Right lung (tissue), 5 donors: ENCODE results near the gene MED31. TPM values are rescaled to one million over a fixed set of nuclear protein-coding genes. Genes with fewer than 3 reads are reported as not detected.
"Not testable (repeated sequence)": the region's sequence is repeated elsewhere in the genome, so short reads cannot be mapped to it uniquely, and the experiment has no call there.

ENCODE experiments used
- DNase-seq, 2 donors: peaks; one replicate each; pipeline ENCODE4 v3.0.0-alpha.2; 2013
- polyA plus RNA-seq, 5 donors: library from polyadenylated mRNA; unstranded; fragments of 120-200 nt; gene quantifications; one replicate each; pipeline versions ENCODE4 v1.2.1 to v1.2.3, GENCODE V29; 2013; ENCODE audit warnings: inconsistent platforms in 1 of 5, low replicate concordance in 1 of 5; ENCODE audit not compliant: insufficient read length in 5 of 5, insufficient read depth in 1 of 5

MED31 gene
- polyA plus RNA-seq, 5 donors: 27.1 to 30.2 (median 28.7) TPM

GRCh38 chr17:6681176-6681575 lies 29.8 kb upstream of the MED31 start:
- no peak for DNase-seq

DNA sequence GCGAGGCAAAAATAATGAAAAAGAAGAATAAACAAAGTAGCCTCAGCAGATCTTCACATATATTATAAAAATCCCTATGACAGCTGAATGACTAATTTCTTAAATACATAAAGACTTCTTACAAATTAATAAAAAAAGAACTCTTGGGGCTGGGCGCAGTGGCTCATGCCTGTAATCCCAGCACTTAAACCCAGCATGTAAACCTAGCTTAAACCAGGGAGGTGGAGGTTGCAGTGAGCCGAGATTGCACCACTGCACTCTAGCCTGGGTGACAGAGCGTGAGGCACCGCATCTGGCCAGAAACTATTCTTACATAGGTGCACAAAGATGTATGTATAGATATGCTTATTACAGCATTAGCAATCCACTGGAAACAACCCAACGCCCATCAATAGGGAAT lies 27.8 kb upstream of the MED31 start:
- no peak for DNase-seq

- DNase-seq: no peak
Observed at GRCh38 chr17:6677946-6678345, 26.5 kb upstream of the MED31 start.

GRCh38 chr17:6677158-6677831 lies 25.9 kb upstream of the MED31 start:
- no peak for DNase-seq

DNA sequence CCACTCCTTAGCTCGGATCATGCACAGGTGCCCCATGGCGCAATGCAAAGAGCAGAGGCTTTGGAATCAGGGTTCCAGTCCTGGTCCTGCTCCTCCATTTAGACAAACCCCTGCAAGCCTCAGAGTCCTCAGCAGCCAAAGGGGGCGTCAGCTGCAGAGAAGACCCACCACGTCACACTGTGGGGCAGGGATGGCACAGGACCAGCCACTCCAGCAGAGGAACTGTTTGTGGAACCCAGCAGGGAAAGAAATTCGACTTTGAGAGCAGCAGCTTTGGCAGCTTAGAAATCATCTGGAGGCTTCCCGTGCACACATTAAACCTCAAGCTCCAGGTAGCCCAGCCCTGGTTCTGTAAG lies 25.4 kb upstream of the MED31 start:
- no peak for DNase-seq

DNA sequence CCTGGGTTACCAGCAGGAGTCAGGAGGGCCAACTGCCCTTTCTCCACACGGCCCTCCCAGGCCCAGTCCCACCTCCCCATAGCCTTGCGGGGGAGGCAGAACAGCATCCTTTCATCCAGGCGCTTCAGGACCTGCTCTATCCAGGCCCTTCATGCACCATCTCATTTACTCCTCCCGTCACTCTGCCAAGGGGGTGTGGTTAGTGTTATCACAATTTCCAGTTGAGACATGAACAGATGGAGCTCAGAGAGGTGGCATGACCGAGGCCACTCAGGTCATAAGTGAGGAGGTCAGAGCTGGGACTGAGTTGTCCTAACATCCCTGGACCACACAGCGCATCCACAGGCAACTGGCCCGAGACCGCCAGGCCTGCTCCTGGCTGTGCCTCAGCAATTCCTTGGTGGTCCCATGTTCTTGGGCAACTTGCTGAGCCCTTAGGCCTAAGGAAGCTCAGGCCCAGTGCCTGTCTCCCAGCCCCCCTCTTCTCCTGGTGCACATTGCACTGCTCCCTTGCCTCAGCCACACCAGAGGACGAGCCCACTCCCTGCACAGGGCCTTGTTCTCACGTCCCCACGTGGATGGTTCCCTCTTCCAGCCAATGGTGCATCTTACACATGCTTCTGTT lies 23.9 kb upstream of the MED31 start:
- DNase-seq: no peak

- no peak for DNase-seq
Observed at GRCh38 chr17:6674586-6674985, 23.2 kb upstream of the MED31 start.

DNA sequence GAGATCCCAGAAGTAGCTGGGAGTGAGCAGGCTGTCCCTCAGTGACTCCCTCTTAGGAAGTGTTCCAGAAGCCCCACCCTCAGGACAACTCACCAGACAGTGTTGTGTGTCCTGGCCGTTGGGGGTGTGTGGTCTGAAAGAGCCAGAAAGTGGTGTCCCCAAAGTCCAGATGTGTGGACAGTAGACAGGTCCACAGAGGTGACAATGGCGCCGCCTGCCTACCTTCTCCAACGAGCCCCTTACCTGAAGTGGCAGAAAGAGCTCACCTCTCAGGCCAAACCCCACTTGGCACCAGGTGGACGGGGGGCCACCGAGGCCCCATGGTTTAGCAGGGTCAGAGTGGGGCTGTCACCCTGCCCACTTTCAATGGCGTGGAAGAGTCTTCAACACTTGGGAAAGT lies 20.0 kb upstream of the MED31 start:
- no peak for DNase-seq

GRCh38 chr17:6670999-6671398 lies 19.6 kb upstream of the MED31 start:
- DNase-seq: no peak

- no peak for DNase-seq
Observed at GRCh38 chr17:6670571-6670970, 19.2 kb upstream of the MED31 start.

GRCh38 chr17:6669479-6670212 lies 18.2 kb upstream of the MED31 start:
- DNase-seq: no peak

- DNase-seq: no peak
Observed at GRCh38 chr17:6668727-6669425, 17.5 kb upstream of the MED31 start.

GRCh38 chr17:6668219-6668618 lies 16.8 kb upstream of the MED31 start:
- DNase-seq: no peak

DNA sequence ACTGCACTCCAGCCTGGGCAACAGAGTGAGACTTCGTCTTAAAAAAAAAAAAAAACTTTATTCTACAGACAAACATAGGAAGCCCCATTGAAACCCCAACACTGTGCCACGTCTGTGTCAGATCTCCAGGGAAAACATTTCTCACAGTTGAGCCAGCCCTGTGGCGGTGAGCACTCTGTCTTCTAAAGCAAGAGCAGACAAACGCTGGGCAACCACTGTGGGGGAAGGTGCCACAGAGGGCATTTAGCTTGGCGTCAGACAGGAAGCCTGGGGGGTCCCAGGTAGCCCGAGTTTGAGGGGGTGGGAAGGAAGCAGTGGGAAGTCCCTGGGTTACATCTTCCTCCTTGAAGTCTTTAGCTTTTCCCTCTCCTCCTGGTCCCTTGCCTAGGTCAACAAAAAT lies 16.1 kb upstream of the MED31 start:
- no peak for DNase-seq

- DNase-seq: no peak
Observed at GRCh38 chr17:6666557-6666956, 15.2 kb upstream of the MED31 start.

DNA sequence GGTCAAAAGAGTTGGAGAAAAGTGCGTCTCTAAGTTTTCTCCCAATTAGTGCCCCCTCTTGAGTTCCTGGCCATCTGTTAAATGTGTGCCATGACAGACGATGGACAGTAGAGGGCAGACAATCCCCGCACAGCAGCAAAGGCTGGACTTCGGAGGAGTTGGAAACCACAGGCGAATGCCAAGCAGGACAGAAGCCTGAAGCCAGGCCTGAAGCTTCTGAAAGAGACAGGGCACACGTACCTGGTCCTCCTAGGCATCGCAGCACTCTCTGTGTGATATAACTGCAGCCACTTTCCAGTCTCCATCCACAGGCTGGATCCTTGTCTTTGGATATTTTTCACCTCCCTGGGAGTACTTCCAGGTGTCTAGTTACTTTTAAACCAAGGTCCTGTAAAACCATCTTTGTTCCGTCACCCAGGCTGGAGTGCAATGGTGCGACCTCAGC lies 14.7 kb upstream of the MED31 start:
- DNase-seq: peak; percentile 59 to 74

DNA sequence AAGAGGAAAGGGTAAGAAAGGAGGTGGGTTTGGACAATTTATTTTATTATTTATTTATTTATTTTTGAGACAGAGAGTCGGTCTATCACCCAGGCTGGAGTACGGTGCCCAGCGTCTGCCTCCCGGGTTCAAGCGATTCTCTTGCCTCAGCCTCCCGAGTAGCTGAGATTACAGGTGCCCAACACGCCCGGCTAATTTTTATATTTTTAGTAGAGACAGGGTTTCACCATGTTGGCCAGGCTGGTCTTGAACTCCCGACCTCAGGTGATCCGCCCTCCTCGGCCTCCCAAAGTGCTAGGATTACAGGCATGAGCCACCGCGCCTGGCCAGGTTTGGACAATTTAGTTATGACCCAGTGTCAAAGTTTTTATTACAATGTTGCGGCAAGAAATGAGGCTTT lies 11.8 kb upstream of the MED31 start:
- DNase-seq: not testable (repeated sequence)

DNA sequence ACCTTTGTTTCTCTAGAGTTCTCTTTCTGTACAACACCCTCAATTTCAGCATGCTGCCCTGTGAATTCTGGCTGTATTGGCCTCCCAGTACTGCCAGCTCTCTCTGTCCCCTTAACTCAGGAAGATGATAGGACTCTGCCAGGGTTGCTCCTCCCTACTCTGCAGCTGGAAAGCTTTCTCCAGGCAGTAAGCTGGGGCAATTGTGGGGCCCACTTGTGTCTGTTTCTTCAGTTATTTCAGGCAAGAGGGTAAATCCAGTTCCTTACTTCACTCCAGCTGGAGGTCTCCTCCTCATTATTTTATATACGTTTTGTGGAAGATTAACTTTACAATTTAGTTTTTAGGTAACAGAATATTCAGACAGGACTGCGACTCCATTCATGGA lies 10.1 kb upstream of the MED31 start:
- no peak for DNase-seq

DNA sequence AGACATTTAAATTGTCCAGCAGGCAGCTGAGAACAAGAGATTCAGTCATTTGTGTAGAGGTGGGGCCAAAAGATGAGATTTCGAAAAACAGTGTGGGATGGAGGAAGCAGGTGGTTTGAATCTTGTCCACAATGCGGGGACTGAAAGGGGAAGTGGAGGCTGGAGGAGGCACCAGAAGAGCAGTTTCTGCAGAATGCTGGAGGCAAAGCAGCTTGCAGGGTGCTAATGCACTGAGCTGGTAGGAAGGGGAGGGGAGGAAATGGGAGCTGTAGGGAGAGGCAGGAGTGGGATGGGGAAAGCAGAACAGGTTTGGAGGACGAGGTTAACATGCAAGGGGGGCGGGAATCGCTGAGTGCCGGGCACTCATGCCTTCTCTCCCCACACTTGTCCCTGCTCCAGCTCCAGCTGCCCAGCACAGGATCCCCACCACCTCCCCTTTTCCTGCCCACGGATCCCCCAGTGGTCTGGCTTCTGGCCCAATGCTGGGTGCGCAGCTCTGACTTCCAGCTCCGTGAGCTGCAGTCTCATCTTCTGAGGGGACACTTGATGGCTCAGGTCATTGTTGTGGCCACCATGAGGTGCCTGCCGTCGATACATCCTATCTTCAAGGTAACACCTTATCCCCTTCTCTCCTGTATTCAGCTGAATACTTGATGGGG lies 9.5 kb upstream of the MED31 start:
- DNase-seq: no peak

GRCh38 chr17:6660101-6660500 lies 8.7 kb upstream of the MED31 start:
- DNase-seq: no peak

DNA sequence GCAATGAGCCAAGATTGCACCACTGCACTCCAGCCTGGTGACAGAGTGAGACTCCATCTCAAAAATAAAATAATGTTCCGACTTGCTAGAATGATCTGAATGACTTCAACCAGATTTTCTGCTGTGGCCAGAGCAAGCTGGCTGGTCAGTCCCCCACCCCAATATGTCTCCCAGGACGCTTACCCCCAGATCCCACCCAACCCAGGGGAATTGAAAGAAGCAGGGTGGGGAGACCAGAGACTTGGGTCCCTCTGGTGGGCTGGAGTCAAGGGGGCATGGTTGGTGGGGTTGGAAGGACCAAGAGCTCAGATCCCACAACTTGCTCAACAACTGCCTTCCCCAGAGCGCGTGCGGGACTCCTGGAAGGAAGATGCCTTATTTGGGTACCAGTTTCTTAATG lies 7.0 kb upstream of the MED31 start:
- not testable (repeated sequence) for DNase-seq

GRCh38 chr17:6657633-6658287 lies 6.4 kb upstream of the MED31 start:
- no peak for DNase-seq
